Heart left ventricle (tissue), 13 donors: ENCODE results near the gene CELF4.

Source experiments
- CTCF ChIP-seq, 12 donors: fragments of 200-600 bp; sonication (generic) in 4 of 12; IDR thresholded peaks; one replicate each; pipeline versions ENCODE4 v1.5.0 to v1.8.0; 2018 to 2022; ENCODE audit warnings: antibody characterized with exemption in 12 of 12, mild to moderate bottlenecking in 5 of 12
- POLR2A ChIP-seq, 2 donors: fragments of 450-650 bp; IDR thresholded peaks; one replicate each; pipeline ENCODE4 v1.6.1; 2017; ENCODE audit warnings: antibody characterized with exemption in 2 of 2, mild to moderate bottlenecking in 2 of 2, moderate library complexity in 2 of 2
- donor health status: ischemic (EF 13 %, LVEDD 7.1; RV severe dilation, severe dysfunction).
- donor health status: DM: no; HTN: yes; CAD: no.
- donor health status: DM: no; HTN: no; CAD: no.
- donor health status: ischemic (EF 25% LVEDD 6.9; RV normal size, moderate dysfunction).
- donor health status: ischemic (EF 25% LVEDD 5.7; RV mildly dilated, moderate dysfunction).
- donor health status: ischemic (EF 35%, LVEDD 5.7; RV mildly dilated, moderate dysfunction).
- donor health status: nonischemic (EF 11% LVEDD 7.7; RV severe dilation, severe dysfunction).
- donor health status: DM: yes; HTN: yes; CAD: no.
- donor health status: PGD.
- donor health status: ischemic (EF 29% LVEDD 5.4; RV normal size, mild dysfunction).
- donor health status: nonischemic (EF 23%, LVEDD 6.1; RV moderate dilation, normal function).

GRCh38 chr18:37242091-37242490, 323.5 kb downstream of the CELF4 start:
- TF ChIP-seq CTCF (IDR thresholded peaks at IDR 0.05) (no peak), POLR2A (IDR thresholded peaks at IDR 0.05) (no peak)
